B cell (primary cell): ENCODE results near the gene ANKRD50.

Source experiments
- EZH2 ChIP-seq: IDR thresholded peaks from 2 replicates; pipeline ENCODE4 v1.6.1; 2012; ENCODE audit warnings: borderline replicate concordance, low read depth, mild to moderate bottlenecking, moderate library complexity, low read length; ENCODE audit not compliant: insufficient read depth, poor library complexity, severe bottlenecking
- TF ChIP-seq, protein P1 (sequence below): fragments of 200-600 bp; IDR thresholded peaks from one replicate; pipeline ENCODE4 v1.8.0; 2022; ENCODE audit warnings: antibody characterized with exemption, mild to moderate bottlenecking

DNA sequence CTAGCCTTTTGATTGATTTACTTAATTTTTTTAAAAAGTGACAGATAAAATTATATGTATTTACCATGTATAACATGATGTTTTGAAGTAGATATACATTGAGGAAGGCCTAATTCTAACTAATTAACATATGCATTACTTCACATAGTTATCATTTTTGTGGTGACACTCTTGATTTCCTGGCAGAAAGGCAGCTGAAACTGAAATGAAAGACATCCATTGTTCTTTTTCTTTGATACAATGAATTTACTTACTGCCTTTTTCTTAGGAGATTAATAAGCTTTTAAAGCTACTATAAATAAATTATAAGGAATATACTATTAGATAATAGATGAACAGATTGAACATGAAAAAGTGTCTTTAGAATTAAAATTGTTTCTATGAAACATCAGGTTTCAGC, 26.7 kb downstream of the ANKRD50 start:
- TF ChIP-seq, protein P1, sequence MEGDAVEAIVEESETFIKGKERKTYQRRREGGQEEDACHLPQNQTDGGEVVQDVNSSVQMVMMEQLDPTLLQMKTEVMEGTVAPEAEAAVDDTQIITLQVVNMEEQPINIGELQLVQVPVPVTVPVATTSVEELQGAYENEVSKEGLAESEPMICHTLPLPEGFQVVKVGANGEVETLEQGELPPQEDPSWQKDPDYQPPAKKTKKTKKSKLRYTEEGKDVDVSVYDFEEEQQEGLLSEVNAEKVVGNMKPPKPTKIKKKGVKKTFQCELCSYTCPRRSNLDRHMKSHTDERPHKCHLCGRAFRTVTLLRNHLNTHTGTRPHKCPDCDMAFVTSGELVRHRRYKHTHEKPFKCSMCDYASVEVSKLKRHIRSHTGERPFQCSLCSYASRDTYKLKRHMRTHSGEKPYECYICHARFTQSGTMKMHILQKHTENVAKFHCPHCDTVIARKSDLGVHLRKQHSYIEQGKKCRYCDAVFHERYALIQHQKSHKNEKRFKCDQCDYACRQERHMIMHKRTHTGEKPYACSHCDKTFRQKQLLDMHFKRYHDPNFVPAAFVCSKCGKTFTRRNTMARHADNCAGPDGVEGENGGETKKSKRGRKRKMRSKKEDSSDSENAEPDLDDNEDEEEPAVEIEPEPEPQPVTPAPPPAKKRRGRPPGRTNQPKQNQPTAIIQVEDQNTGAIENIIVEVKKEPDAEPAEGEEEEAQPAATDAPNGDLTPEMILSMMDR: no peak
- TF ChIP-seq EZH2: no peak
